Mesendoderm (in vitro differentiated cells): ENCODE data around the gene ACSL6.

Source experiments
- DNase-seq: peaks from one replicate; pipeline ENCODE4 v3.0.0; 2013
- H2AK5ac ChIP-seq: 2 replicates; pipeline ENCODE4 v1.6.1; 2013; ENCODE audit warnings: low read length, inconsistent platforms
- H2BK120ac ChIP-seq: 2 replicates; pipeline ENCODE4 v1.6.1; 2013; ENCODE audit warnings: low read depth, mild to moderate bottlenecking, low read length, moderate library complexity, mixed read lengths
- H2BK15ac ChIP-seq: replicated peaks from 2 replicates; pipeline ENCODE4 v1.6.1; 2013; ENCODE audit warnings: low read depth, mild to moderate bottlenecking, moderate library complexity
- H2BK5ac ChIP-seq: 2 replicates; pipeline ENCODE4 v1.6.1; 2013; ENCODE audit warnings: low read length, inconsistent platforms
- H3K18ac ChIP-seq: 2 replicates; pipeline ENCODE4 v1.6.1; 2013; ENCODE audit warnings: mild to moderate bottlenecking, low read length, mixed read lengths
- H3K23ac ChIP-seq: one replicate; pipeline ENCODE4 v1.6.1; 2013; ENCODE audit warnings: low read length
- H3K27ac ChIP-seq: 2 replicates; pipeline ENCODE4 v1.5.1; 2013; ENCODE audit warnings: low read depth, mild to moderate bottlenecking, inconsistent platforms, low read length, moderate library complexity
- H3K27me3 ChIP-seq: 2 replicates; pipeline ENCODE4 v1.6.1; 2013; ENCODE audit warnings: low read length, control low read depth, mild to moderate bottlenecking, inconsistent platforms; ENCODE audit not compliant: insufficient read depth, poor library complexity
- H3K36me3 ChIP-seq: 2 replicates; pipeline ENCODE4 v1.6.1; 2013; ENCODE audit warnings: low read length, inconsistent platforms; ENCODE audit not compliant: control insufficient read depth, insufficient read depth
- H3K4ac ChIP-seq: one replicate; pipeline ENCODE4 v1.6.1; 2013; ENCODE audit warnings: low read depth, mild to moderate bottlenecking, low read length, moderate library complexity
- H3K4me1 ChIP-seq: 2 replicates; pipeline ENCODE4 v1.6.1; 2013; ENCODE audit warnings: low read depth, low read length, inconsistent platforms; ENCODE audit not compliant: control insufficient read depth
- H3K4me2 ChIP-seq: 2 replicates; pipeline ENCODE4 v1.6.1; 2013; ENCODE audit warnings: low read length
- H3K4me3 ChIP-seq: 2 replicates; pipeline ENCODE4 v1.5.1; 2013; ENCODE audit warnings: mild to moderate bottlenecking, low read length
- H3K56ac ChIP-seq: one replicate; pipeline ENCODE4 v1.6.1; 2013; ENCODE audit warnings: low read length
- H3K79me1 ChIP-seq: 2 replicates; pipeline ENCODE4 v1.6.1; 2013; ENCODE audit warnings: low read length, inconsistent platforms
- H3K79me2 ChIP-seq: 2 replicates; pipeline ENCODE4 v1.6.1; 2013; ENCODE audit warnings: mild to moderate bottlenecking, low read length; ENCODE audit not compliant: control insufficient read depth, insufficient read depth
- H3K9ac ChIP-seq: 2 replicates; pipeline ENCODE4 v1.6.1; 2013; ENCODE audit warnings: low read length, inconsistent platforms
- H4K5ac ChIP-seq: one replicate; pipeline ENCODE4 v1.6.1; 2013; ENCODE audit warnings: low read length
- H4K8ac ChIP-seq: one replicate; pipeline ENCODE4 v1.6.1; 2013; ENCODE audit warnings: low read depth, mild to moderate bottlenecking, control low read depth, low read length, moderate library complexity
- WGBS: extraction: QIAGEN DNeasy Blood & Tissue Kit; methylation state at CpG from one replicate; pipeline ENCODE4 v1.1.7; 2013; ENCODE audit warnings: low lambda C conversion rate, missing lambda C conversion rate; ENCODE audit not compliant: insufficient coverage; ENCODE audit errors: extremely low coverage; 5-methylcytosine and 5-hydroxymethylcytosine counted together

The ACSL6 gene

DNA sequence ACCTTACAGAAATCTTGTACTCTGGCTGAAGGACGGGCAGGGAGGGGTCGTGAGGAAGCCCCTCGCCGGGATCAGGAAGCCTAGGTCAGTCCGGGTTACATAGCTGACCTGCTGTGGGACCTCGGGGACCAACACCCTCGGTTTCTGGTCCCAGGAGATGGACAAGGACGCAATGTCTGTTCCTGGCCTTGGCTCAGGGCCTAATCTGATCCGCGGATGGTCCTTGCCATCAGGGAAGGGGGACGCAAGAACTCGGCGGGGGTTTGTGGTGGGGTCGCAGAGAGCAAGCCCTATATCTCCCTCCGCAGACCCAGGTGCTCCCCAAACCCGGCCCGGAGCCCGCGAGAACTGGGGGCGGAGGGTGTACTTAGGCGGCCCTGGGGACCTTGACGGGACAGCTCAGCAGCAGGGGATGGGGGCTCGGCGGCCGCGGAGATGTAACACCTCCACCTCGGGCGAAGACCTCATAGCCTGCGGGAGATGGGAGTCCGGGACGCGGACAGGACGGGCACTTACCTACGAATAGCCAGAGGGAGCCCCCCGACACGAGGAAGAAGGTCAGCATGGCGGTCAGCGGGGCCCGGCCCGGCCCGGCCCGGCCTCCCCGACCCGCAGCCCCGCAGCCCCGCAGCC is 353 bp downstream of the ACSL6 start:
- Histone ChIP-seq H3K4me3 (no peak overlapping the region), H4K8ac (no peak overlapping the region), H3K18ac (no peak overlapping the region), H3K4ac (no peak overlapping the region), H3K79me2 (no peaks in the 10 kb centered on the region), H3K23ac (no peak overlapping the region), H2BK120ac (no peak overlapping the region), H3K4me2 (peak overlapping the region; percentile 64), H3K36me3 (no peaks in the 10 kb centered on the region), H3K27ac (no peak overlapping the region), H4K5ac (no peak overlapping the region), H3K4me1 (no peaks in the 10 kb centered on the region), H3K79me1 (no peaks in the 10 kb centered on the region), H3K56ac (peak overlapping the region; percentile 25), H2AK5ac (no peak overlapping the region), H2BK5ac (no peak overlapping the region), H2BK15ac (no peak overlapping the region), H3K27me3 (no peaks in the 10 kb centered on the region), H3K9ac (peak overlapping the region; percentile 16)
- no CpG with 5 or more reads among the region's 46 CpGs for WGBS
- DNase-seq = no peak

DNA sequence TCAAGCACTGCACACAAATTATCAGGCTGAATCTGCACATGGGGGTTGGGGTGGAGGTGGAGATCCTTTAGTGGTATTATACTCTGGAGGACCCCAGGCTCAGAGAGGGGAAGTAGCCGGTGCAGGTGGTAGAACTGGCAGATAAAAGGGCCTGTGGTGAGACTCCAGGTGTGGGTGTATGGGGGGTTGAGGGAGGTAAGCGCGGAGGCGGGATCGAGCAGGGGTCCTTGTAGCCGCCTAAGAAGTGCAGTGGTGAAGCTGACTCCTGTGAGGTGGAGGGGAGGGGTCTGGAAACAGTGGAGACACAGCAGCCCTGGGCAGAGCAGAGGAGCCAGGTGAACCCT is 841 bp downstream of the ACSL6 start:
- no peak overlapping the region for H2AK5ac ChIP-seq
- WGBS = no CpG with 5 or more reads among the region's 6 CpGs

GRCh38 chr5:132009706-132010405 is 1.6 kb downstream of the ACSL6 start:
- Histone ChIP-seq H3K23ac (no peak overlapping the region), H2BK15ac (no peak overlapping the region), H3K4me1 (no peaks in the 10 kb centered on the region), H3K27ac (no peak overlapping the region), H3K79me1 (no peaks in the 10 kb centered on the region), H2BK5ac (no peak overlapping the region), H4K8ac (no peak overlapping the region), H2BK120ac (no peak overlapping the region), H3K79me2 (no peaks in the 10 kb centered on the region), H3K4me2 (no peak overlapping the region), H3K18ac (no peak overlapping the region), H2AK5ac (no peak overlapping the region), H3K4ac (no peak overlapping the region), H3K56ac (no peak overlapping the region), H3K9ac (no peak overlapping the region), H3K36me3 (no peaks in the 10 kb centered on the region), H4K5ac (no peak overlapping the region), H3K4me3 (no peak overlapping the region), H3K27me3 (no peaks in the 10 kb centered on the region)
- DNase-seq = no peak
- WGBS = no CpG with 5 or more reads among the region's 3 CpGs

More for the DNA sequence above, 841 bp downstream of the ACSL6 start:
- Histone ChIP-seq H3K79me1 (no peaks in the 10 kb centered on the region), H3K18ac (no peak overlapping the region), H3K56ac (no peak overlapping the region), H4K5ac (no peak overlapping the region), H2BK15ac (no peak overlapping the region), H3K27me3 (no peaks in the 10 kb centered on the region), H4K8ac (no peak overlapping the region), H3K36me3 (no peaks in the 10 kb centered on the region), H3K27ac (no peak overlapping the region), H3K4ac (no peak overlapping the region), H3K4me1 (no peaks in the 10 kb centered on the region), H3K79me2 (no peaks in the 10 kb centered on the region), H2BK120ac (no peak overlapping the region), H3K4me3 (no peak overlapping the region), H3K23ac (no peak overlapping the region), H3K9ac (no peak overlapping the region), H2BK5ac (no peak overlapping the region), H3K4me2 (peak overlapping the region; percentile 64)
- no peak for DNase-seq

DNA sequence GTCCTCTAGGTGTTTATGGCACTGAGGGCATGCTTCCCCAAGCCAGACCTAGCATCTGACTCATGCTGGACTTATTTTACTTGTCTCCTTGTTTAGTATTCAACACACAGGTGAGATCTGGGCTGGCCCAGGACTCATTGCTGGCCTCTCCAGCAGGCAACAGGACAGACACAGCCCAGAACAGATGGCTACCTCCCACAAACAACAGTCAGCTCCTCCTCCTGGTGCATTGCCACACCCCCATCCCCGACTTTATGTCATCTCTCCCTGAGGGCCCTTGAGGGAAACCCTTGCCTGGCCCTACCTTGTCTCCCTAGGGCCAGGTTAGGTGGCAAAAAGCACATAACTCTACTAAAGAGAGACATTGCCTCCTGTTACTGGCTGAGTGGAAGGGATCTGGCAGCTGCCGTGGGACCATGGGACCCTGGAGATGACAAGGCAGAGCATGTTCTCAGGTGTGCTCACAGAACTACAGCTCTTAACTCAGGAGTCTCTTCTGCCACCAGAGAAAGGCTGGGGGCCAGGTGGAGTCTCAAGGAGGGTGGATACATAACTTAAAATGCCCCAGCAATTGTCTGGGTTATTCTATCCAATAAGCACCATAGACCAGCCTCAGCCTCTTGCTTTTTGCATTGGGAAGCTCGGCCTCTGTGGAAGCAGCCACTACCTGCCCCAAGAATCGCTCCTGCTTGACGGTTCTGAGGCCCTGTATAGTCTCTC is 2.3 kb downstream of the ACSL6 start:
- Histone ChIP-seq H3K4me2 (no peak overlapping the region), H3K18ac (no peak overlapping the region), H2BK120ac (no peak overlapping the region), H3K23ac (no peak overlapping the region), H3K27me3 (no peaks in the 10 kb centered on the region), H3K9ac (no peak overlapping the region), H3K79me2 (no peaks in the 10 kb centered on the region), H3K36me3 (no peaks in the 10 kb centered on the region), H2AK5ac (no peak overlapping the region), H3K4ac (no peak overlapping the region), H3K27ac (no peak overlapping the region), H4K5ac (no peak overlapping the region), H4K8ac (no peak overlapping the region), H2BK5ac (no peak overlapping the region), H3K79me1 (no peaks in the 10 kb centered on the region), H2BK15ac (no peak overlapping the region), H3K4me3 (no peak overlapping the region), H3K56ac (no peak overlapping the region), H3K4me1 (no peaks in the 10 kb centered on the region)
- WGBS = no CpG with 5 or more reads among the region's 5 CpGs
- DNase-seq = peak; percentile 37

DNA sequence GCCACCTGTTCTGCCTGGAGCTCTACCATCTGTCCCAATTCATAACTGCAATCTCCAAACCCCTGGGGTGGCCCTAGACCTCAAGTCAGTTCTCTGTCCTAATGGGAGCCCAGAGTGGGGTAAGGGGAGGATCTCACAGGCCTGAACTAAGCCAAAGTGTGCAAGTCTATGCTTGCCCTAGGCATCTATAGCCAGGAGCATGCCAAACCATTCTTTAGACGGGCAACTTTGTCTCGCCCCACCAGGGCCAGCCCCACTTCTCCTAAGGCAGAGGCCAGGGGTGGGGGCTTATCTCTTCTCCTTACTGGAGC is 3.3 kb downstream of the ACSL6 start:
- Histone ChIP-seq H4K5ac (no peak overlapping the region), H3K79me1 (no peaks in the 10 kb centered on the region), H3K79me2 (no peaks in the 10 kb centered on the region), H3K18ac (no peak overlapping the region), H3K27ac (no peak overlapping the region), H3K4me1 (no peaks in the 10 kb centered on the region), H2BK120ac (no peak overlapping the region), H4K8ac (no peak overlapping the region), H3K36me3 (no peaks in the 10 kb centered on the region), H3K9ac (no peak overlapping the region), H3K27me3 (no peaks in the 10 kb centered on the region), H3K23ac (no peak overlapping the region), H2BK5ac (no peak overlapping the region), H3K56ac (no peak overlapping the region), H3K4me3 (no peak overlapping the region), H3K4ac (no peak overlapping the region), H2BK15ac (no peak overlapping the region), H2AK5ac (no peak overlapping the region), H3K4me2 (no peak overlapping the region)
- DNase-seq = no peak
- WGBS = no CpG with 5 or more reads among the region's 2 CpGs
